ENCODE results near the gene PNMA6E.

DNA sequence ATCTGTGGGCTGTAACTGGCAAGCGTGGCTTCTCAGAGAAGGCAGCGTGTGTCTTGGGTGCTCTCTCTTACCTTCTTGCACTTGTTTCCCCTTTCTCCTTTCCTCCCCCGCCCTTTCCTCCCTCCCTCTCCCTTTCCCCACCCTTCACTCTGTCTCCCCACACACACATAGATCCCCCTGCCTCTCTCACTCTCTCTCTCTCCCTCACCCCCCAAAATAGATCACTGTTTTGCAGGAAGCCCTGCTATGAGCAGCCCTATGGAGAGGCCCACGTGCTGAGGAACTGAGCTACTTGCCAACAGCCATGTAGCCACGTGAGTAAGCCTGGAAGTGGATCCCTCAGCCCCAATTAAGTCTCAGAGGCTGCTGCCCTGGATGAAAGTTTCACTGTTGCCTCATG lies 4.3 kb upstream of the PNMA6E start:
- no peak for TF ChIP-seq YY1 (IDR thresholded peaks at IDR 0.05; ENCODE audit: insufficient read depth, insufficient read length)
- no peak for TF ChIP-seq ZNF274 (IDR thresholded peaks at IDR 0.05; ENCODE audit: low read depth, low read length)
